ENCODE measurements around the gene CDC16.

Gene CDC16

DNA sequence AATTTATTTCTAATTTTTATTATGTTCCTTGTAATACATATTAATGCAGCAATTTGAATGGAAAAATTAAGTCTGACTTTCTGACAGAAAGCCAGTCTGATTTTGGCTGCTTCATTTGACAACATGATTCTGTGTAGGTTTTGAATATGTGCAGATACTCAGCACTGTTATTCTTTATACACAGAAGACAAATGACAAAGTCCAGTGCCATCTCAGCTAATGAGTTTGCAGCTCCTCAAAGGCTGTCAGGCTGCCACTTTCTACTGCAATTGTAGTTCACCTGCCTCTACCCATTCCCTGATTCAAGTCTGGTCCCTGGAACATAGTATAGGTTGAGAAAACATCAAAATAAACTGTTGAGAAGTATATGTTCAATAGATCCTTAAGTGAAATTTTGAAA is 76.7 kb downstream of the CDC16 start:
- no peak overlapping the region for H3K9ac ChIP-seq (ENCODE audit: insufficient read length, low read depth)
- TF ChIP-seq ZNF274 (IDR thresholded peaks at IDR 0.05; ENCODE audit: low read depth, low read length): no peak
- no peak for TF ChIP-seq YY1 (IDR thresholded peaks at IDR 0.05; ENCODE audit: insufficient read depth, insufficient read length)
- no peak for TF ChIP-seq SUZ12 (IDR thresholded peaks at IDR 0.05; ENCODE audit: extremely low read depth, insufficient read depth, insufficient read length)
- H3K27me3 ChIP-seq (ENCODE audit: insufficient read depth, insufficient read length): no peaks in the 10 kb centered on the region
- H3K4me1 ChIP-seq (ENCODE audit: insufficient read depth, insufficient read length): no peaks in the 10 kb centered on the region
- no peak overlapping the region for H3K4me3 ChIP-seq (ENCODE audit: insufficient read length, low read depth)
- no peak for DNase-seq (ENCODE audit: low read depth, low spot score)
- H3K9me3 ChIP-seq (ENCODE audit: insufficient read depth, low read length): no peaks in the 10 kb centered on the region
- peaks cover 10% of the 10 kb centered on the region for H3K36me3 ChIP-seq (ENCODE audit: insufficient read depth, insufficient read length, low read length)

DNA sequence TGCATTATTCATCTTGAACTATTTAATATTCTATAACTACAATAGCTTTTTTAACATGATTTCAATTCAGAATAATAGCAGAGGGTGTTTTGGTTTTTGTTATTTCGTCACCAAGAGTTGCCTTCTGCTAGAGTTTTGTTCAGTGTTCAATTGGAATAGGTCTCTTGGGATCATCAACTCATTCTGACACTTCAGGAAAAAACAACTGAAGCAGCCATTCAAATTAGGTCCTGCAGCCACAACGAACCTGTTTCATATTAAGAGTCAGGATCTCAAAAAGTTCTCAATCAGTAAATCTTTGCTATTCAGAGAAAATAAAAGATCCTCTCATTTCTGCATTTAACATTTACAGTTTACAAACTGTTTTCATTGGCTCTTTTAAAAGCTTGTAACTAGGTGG is 77.2 kb downstream of the CDC16 start:
- TF ChIP-seq ZNF274 (IDR thresholded peaks at IDR 0.05; ENCODE audit: low read depth, low read length) (no peak), SUZ12 (IDR thresholded peaks at IDR 0.05; ENCODE audit: extremely low read depth, insufficient read depth, insufficient read length) (no peak), YY1 (IDR thresholded peaks at IDR 0.05; ENCODE audit: insufficient read depth, insufficient read length) (no peak)

DNA sequence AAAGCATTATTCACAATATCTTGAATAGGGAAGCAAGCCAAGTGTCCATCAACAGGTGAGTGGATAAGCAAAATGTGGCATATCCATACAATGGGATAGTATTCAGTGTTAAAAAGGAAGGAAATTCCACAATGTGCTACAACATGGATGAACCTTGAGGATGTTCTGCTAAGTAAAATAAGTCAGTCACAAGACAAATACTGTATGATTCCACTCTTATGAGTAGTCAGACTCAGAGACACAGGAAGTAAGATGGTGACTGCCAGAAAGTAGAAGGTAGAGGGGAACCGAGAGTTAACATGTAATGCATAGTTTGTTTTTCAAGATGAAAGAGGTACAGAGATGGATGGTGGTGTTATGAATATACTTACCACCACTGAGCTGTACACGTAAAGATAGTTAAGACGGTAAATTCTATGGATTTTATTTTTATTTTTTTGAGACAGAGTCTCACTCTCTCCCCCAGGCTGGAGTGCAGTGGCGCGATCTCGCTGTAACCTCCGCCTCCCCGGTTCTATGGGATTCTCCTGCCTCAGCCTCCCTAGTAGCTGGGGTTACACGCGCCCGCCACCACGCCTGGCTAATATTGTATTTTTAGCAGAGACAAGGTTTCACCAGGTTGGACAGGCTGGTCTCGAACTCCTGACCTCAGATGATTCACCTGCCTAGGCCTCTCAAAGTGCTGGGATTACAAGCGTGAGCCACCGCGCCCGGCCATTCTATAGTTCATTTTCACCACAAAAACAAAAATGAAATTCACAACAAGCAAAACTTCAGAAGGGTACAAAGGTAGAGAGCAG is 78.6 kb downstream of the CDC16 start:
- Histone ChIP-seq H3K27me3 (ENCODE audit: insufficient read depth, insufficient read length) (no peaks in the 10 kb centered on the region), H3K9ac (ENCODE audit: insufficient read length, low read depth) (peak overlapping the region; percentile 98), H3K4me3 (ENCODE audit: insufficient read length, low read depth) (peak overlapping the region; percentile 73), H3K9me3 (ENCODE audit: insufficient read depth, low read length) (no peaks in the 10 kb centered on the region), H3K36me3 (ENCODE audit: insufficient read depth, insufficient read length, low read length) (peaks cover 12% of the 10 kb centered on the region), H3K4me1 (ENCODE audit: insufficient read depth, insufficient read length) (peaks cover under 1% of the 10 kb centered on the region)
- TF ChIP-seq SUZ12 (IDR thresholded peaks at IDR 0.05; ENCODE audit: extremely low read depth, insufficient read depth, insufficient read length): no peak
- no peak for TF ChIP-seq ZNF274 (IDR thresholded peaks at IDR 0.05; ENCODE audit: low read depth, low read length)
- TF ChIP-seq YY1 (IDR thresholded peaks at IDR 0.05; ENCODE audit: insufficient read depth, insufficient read length): no peak
- no peak for DNase-seq (ENCODE audit: low read depth, low spot score)

More for the DNA sequence above, 77.2 kb downstream of the CDC16 start:
- no peak for DNase-seq (ENCODE audit: low read depth, low spot score)
- H3K36me3 ChIP-seq (ENCODE audit: insufficient read depth, insufficient read length, low read length): peaks cover 5% of the 10 kb centered on the region
- no peak overlapping the region for H3K9ac ChIP-seq (ENCODE audit: insufficient read length, low read depth)
- no peak overlapping the region for H3K4me3 ChIP-seq (ENCODE audit: insufficient read length, low read depth)
- H3K27me3 ChIP-seq (ENCODE audit: insufficient read depth, insufficient read length): no peaks in the 10 kb centered on the region
- H3K4me1 ChIP-seq (ENCODE audit: insufficient read depth, insufficient read length): no peaks in the 10 kb centered on the region
- no peaks in the 10 kb centered on the region for H3K9me3 ChIP-seq (ENCODE audit: insufficient read depth, low read length)

DNA sequence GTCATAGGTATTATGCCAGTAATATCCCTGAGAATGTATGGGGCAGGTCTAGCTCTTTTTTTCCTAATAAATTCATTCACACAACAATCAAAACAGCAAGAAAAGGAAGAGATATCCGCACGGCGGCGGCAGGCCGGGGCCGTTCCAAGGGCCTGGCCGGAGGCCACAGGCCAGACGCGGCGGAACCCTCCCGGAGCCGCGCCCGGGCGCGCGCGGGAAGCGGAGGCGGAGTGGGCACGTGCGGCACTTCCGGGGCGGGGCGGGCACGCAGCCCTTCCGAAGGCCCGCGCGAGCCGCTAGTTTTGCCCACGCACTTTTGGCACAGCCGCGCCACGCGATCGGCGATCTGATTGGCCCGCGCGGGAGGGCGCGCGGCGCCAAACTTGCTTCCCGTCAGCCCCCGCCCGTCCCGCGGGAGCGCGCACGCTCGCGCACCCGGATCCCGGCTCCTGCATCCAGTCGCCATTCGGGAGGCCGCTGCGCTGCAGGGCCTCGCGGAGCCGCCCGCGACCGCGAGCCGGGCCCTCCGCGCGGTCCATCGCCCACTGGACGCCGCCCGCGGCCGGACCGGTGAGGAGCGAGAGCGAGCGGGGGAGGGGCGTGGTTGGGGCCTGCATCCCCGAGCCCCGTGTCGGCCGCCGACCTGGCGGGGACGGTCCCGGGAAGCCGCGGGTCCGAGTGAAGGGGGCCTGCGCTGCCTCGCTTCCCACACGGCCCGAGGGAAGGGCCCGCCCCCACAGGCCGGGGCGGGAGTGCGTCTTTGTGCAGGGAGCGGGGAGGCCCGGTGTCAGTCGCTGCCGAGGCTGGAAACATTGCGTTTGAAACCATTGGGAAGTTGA is 79.6 kb downstream of the CDC16 start, which contains the start of gene CHAMP1:
TSS of gene CHAMP1 (plus strand) at position 430 of the 839 bp plus-strand sequence. CDS start 9,340 bp downstream, outside the sequence.
- H3K27me3 ChIP-seq (ENCODE audit: insufficient read depth, insufficient read length): no peaks in the 10 kb centered on the region
- peak; percentile 84 for DNase-seq (ENCODE audit: low read depth, low spot score)
- no peak for TF ChIP-seq SUZ12 (IDR thresholded peaks at IDR 0.05; ENCODE audit: extremely low read depth, insufficient read depth, insufficient read length)
- peak; percentile 11 for TF ChIP-seq YY1 (IDR thresholded peaks at IDR 0.05; ENCODE audit: insufficient read depth, insufficient read length)
- H3K9me3 ChIP-seq (ENCODE audit: insufficient read depth, low read length): no peaks in the 10 kb centered on the region
- peak within 1 kb of the TSS; percentile 73 for H3K4me3 ChIP-seq (ENCODE audit: insufficient read length, low read depth)
- H3K9ac ChIP-seq (ENCODE audit: insufficient read length, low read depth): peak within 1 kb of the TSS; percentile 98
- H3K36me3 ChIP-seq (ENCODE audit: insufficient read depth, insufficient read length, low read length): peaks cover 14% of the 10 kb centered on the region
- H3K4me1 ChIP-seq (ENCODE audit: insufficient read depth, insufficient read length): peaks cover 2% of the 10 kb centered on the region

GRCh38 chr13:114315074-114315785 is 80.5 kb downstream of the CDC16 start:
- Histone ChIP-seq H3K4me1 (ENCODE audit: insufficient read depth, insufficient read length) (peaks cover 2% of the 10 kb centered on the region), H3K9me3 (ENCODE audit: insufficient read depth, low read length) (no peaks in the 10 kb centered on the region), H3K4me3 (ENCODE audit: insufficient read length, low read depth) (peak overlapping the region; percentile 73), H3K27me3 (ENCODE audit: insufficient read depth, insufficient read length) (no peaks in the 10 kb centered on the region), H3K36me3 (ENCODE audit: insufficient read depth, insufficient read length, low read length) (peaks cover 22% of the 10 kb centered on the region), H3K9ac (ENCODE audit: insufficient read length, low read depth) (peak overlapping the region; percentile 98)
- no peak for TF ChIP-seq SUZ12 (IDR thresholded peaks at IDR 0.05; ENCODE audit: extremely low read depth, insufficient read depth, insufficient read length)
- no peak for TF ChIP-seq ZNF274 (IDR thresholded peaks at IDR 0.05; ENCODE audit: low read depth, low read length)
- TF ChIP-seq YY1 (IDR thresholded peaks at IDR 0.05; ENCODE audit: insufficient read depth, insufficient read length): no peak
- no peak for DNase-seq (ENCODE audit: low read depth, low spot score)

GRCh38 chr13:114318624-114319023 is 83.9 kb downstream of the CDC16 start:
- no peak overlapping the region for H3K4me3 ChIP-seq (ENCODE audit: insufficient read length, low read depth)
- no peak for DNase-seq (ENCODE audit: low read depth, low spot score)
- H3K9me3 ChIP-seq (ENCODE audit: insufficient read depth, low read length): no peaks in the 10 kb centered on the region
- peaks cover 53% of the 10 kb centered on the region for H3K36me3 ChIP-seq (ENCODE audit: insufficient read depth, insufficient read length, low read length)
- peaks cover 2% of the 10 kb centered on the region for H3K4me1 ChIP-seq (ENCODE audit: insufficient read depth, insufficient read length)
- H3K9ac ChIP-seq (ENCODE audit: insufficient read length, low read depth): no peak overlapping the region
- H3K27me3 ChIP-seq (ENCODE audit: insufficient read depth, insufficient read length): no peaks in the 10 kb centered on the region
- TF ChIP-seq ZNF274 (IDR thresholded peaks at IDR 0.05; ENCODE audit: low read depth, low read length): no peak
- no peak for TF ChIP-seq YY1 (IDR thresholded peaks at IDR 0.05; ENCODE audit: insufficient read depth, insufficient read length)
- TF ChIP-seq SUZ12 (IDR thresholded peaks at IDR 0.05; ENCODE audit: extremely low read depth, insufficient read depth, insufficient read length): no peak

Data from NT2/D1 (cell line).